Measurements from ENCODE around the gene MAS1L. TPM values are rescaled to one million over a fixed set of nuclear protein-coding genes. Genes with fewer than 3 reads are reported as not detected.

Gene MAS1L
- total RNA-seq, 1 donor from 2014 or later = not detected

DNA sequence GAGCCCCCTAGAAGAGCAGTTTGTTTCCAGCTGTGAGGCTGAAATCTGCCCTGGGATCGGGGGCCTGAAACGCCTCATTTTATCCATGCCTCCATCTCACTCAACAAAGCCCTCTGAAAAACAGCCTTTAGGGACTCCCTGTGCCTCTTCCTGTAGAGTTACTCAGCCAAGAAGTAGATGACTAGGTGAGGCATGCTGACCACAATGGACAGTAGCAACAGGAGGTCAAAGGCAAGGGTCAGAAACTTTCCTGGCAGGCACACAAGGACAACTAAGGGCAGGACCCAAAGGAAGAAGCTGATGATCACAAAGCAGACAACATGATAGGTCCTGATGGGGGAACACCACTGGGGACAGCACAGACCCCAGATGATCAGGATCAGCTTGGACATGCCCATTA, 12.8 kb downstream of the MAS1L start:
- Mint-ChIP-seq H3K27me3 (ENCODE audit: insufficient read depth, low read depth) (peaks cover 10% of the 10 kb centered on the region), H3K4me1 (peaks cover 5% of the 10 kb centered on the region), H3K27ac (no peak overlapping the region), H3K36me3 (no peaks in the 10 kb centered on the region), H3K9me3 (no peaks in the 10 kb centered on the region), H3K4me3 (no peak overlapping the region)
- H3K4me1 ChIP-seq = no peaks in the 10 kb centered on the region
- no peaks in the 10 kb centered on the region for H3K36me3 ChIP-seq
- no peaks in the 10 kb centered on the region for H3F3A ChIP-seq (ENCODE audit: low read depth)
- no peak overlapping the region for H3K27ac ChIP-seq
- no peak for TF ChIP-seq EZH2 (IDR thresholded peaks at IDR 0.05)
- TF ChIP-seq, protein P1, sequence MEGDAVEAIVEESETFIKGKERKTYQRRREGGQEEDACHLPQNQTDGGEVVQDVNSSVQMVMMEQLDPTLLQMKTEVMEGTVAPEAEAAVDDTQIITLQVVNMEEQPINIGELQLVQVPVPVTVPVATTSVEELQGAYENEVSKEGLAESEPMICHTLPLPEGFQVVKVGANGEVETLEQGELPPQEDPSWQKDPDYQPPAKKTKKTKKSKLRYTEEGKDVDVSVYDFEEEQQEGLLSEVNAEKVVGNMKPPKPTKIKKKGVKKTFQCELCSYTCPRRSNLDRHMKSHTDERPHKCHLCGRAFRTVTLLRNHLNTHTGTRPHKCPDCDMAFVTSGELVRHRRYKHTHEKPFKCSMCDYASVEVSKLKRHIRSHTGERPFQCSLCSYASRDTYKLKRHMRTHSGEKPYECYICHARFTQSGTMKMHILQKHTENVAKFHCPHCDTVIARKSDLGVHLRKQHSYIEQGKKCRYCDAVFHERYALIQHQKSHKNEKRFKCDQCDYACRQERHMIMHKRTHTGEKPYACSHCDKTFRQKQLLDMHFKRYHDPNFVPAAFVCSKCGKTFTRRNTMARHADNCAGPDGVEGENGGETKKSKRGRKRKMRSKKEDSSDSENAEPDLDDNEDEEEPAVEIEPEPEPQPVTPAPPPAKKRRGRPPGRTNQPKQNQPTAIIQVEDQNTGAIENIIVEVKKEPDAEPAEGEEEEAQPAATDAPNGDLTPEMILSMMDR (IDR thresholded peaks at IDR 0.05) = no peak
- TF ChIP-seq EZH2phosphoT487 (IDR thresholded peaks at IDR 0.05) = no peak
- H3K27me3 ChIP-seq = no peaks in the 10 kb centered on the region
- no peak overlapping the region for H3K4me3 ChIP-seq
- no peak for DNase-seq (ENCODE audit: low spot score)
- H3K4me2 ChIP-seq = no peak overlapping the region
- H3K9ac ChIP-seq = no peak overlapping the region
- no peaks in the 10 kb centered on the region for H3K79me2 ChIP-seq (ENCODE audit: low read depth)
- no peak overlapping the region for H2AFZ ChIP-seq (replicated peaks)
- no peaks in the 10 kb centered on the region for H3K9me3 ChIP-seq (ENCODE audit: low read depth)
- no peaks in the 10 kb centered on the region for H4K20me1 ChIP-seq (ENCODE audit: low read depth)

DNA sequence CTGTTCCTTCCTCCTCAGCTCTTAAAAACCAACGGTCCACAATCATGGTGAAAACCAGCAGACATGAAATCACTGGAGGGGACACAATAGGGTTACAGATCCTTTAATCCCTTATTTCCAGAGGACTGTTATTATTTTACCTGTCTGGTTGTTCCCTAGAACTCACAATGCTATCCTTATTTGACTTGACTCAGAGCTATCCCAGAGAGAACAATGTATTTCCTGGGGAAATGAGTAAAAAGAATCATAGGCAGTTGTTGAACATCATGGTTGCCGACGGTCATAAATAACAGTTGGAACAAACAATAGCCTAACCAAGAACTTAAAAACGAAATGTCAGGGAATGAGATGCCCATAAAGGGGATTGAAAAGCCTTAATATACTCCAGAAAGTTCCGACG, 21.5 kb downstream of the MAS1L start:
- Histone ChIP-seq H3K4me3 (no peak overlapping the region), H3K9me3 (ENCODE audit: low read depth) (no peaks in the 10 kb centered on the region), H3K36me3 (no peaks in the 10 kb centered on the region), H3K9ac (no peak overlapping the region), H3K79me2 (ENCODE audit: low read depth) (no peaks in the 10 kb centered on the region), H3K4me1 (no peaks in the 10 kb centered on the region), H4K20me1 (ENCODE audit: low read depth) (no peaks in the 10 kb centered on the region), H3K27ac (no peak overlapping the region), H3K27me3 (no peaks in the 10 kb centered on the region), H2AFZ (replicated peaks) (no peak overlapping the region), H3K4me2 (no peak overlapping the region), H3F3A (ENCODE audit: low read depth) (no peaks in the 10 kb centered on the region)
- no peaks in the 10 kb centered on the region for H3K36me3 Mint-ChIP-seq
- H3K9me3 Mint-ChIP-seq = no peaks in the 10 kb centered on the region
- H3K4me1 Mint-ChIP-seq = no peaks in the 10 kb centered on the region
- H3K4me3 Mint-ChIP-seq = no peak overlapping the region
- no peaks in the 10 kb centered on the region for H3K27me3 Mint-ChIP-seq (ENCODE audit: insufficient read depth, low read depth)
- DNase-seq (ENCODE audit: low spot score) = no peak
- no peak overlapping the region for H3K27ac Mint-ChIP-seq
- TF ChIP-seq EZH2 (IDR thresholded peaks at IDR 0.05) (no peak), EZH2phosphoT487 (IDR thresholded peaks at IDR 0.05) (no peak)
- TF ChIP-seq, protein P1 (IDR thresholded peaks at IDR 0.05) = no peak

DNA sequence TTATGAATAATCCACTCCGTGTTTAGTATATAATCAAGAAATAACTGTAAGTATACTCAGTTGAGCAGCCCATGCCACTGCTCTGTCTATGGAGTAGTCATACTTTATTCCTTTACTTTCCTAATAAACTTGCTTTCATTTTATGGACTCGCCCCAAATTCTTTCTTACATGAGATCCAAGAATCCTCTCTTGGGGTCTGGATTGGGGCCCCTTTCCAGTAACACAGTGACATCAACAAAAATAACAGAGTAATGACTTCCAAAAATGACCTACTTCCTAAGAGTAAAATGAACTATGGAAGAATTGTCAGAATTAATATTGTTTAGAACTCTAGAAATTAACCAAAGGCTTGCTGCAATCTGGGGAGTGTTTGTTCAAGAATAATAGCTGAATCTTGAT, 22.0 kb downstream of the MAS1L start:
- Histone ChIP-seq H3K79me2 (ENCODE audit: low read depth) (no peaks in the 10 kb centered on the region), H3K9ac (no peak overlapping the region), H2AFZ (replicated peaks) (no peak overlapping the region), H3F3A (ENCODE audit: low read depth) (no peaks in the 10 kb centered on the region), H3K4me2 (no peak overlapping the region), H4K20me1 (ENCODE audit: low read depth) (no peaks in the 10 kb centered on the region), H3K27ac (no peak overlapping the region), H3K9me3 (ENCODE audit: low read depth) (no peaks in the 10 kb centered on the region), H3K4me1 (no peaks in the 10 kb centered on the region), H3K4me3 (no peak overlapping the region), H3K36me3 (no peaks in the 10 kb centered on the region), H3K27me3 (no peaks in the 10 kb centered on the region)
- no peaks in the 10 kb centered on the region for H3K9me3 Mint-ChIP-seq
- DNase-seq (ENCODE audit: low spot score) = no peak
- H3K4me3 Mint-ChIP-seq = no peak overlapping the region
- H3K36me3 Mint-ChIP-seq = no peaks in the 10 kb centered on the region
- H3K4me1 Mint-ChIP-seq = no peaks in the 10 kb centered on the region
- H3K27ac Mint-ChIP-seq = no peak overlapping the region
- no peaks in the 10 kb centered on the region for H3K27me3 Mint-ChIP-seq (ENCODE audit: insufficient read depth, low read depth)
- no peak for TF ChIP-seq EZH2phosphoT487 (IDR thresholded peaks at IDR 0.05)
- no peak for TF ChIP-seq EZH2 (IDR thresholded peaks at IDR 0.05)
- TF ChIP-seq, protein P1 (IDR thresholded peaks at IDR 0.05) = no peak

Measured in neural progenitor cell (in vitro differentiated cells).